GM12891 (cell line): Measurements from ENCODE around the gene CDH23.
A peak's percentile ranks its signal among the peaks of the same experiment; 100 is the strongest.

Experiments
- PAX5 ChIP-seq: IDR thresholded peaks from 2 replicates; pipeline ENCODE4 v1.6.1; 2011; ENCODE audit warnings: low read length, moderate library complexity, mild to moderate bottlenecking; ENCODE audit not compliant: insufficient read depth, severe bottlenecking
- POLR2A ChIP-seq: IDR thresholded peaks from 2 replicates; pipeline ENCODE4 v1.6.1; 2011; ENCODE audit warnings: low read depth, low read length, control low read depth
- POLR2AphosphoS5 ChIP-seq: IDR thresholded peaks from 2 replicates; pipeline ENCODE4 v1.6.1; 2011; ENCODE audit warnings: low read depth, low read length, control low read depth
- SPI1 ChIP-seq: IDR thresholded peaks from 2 replicates; pipeline ENCODE4 v1.6.1; 2011; ENCODE audit warnings: low read depth, low read length, control low read depth
- TAF1 ChIP-seq: IDR thresholded peaks from 2 replicates; pipeline ENCODE4 v1.6.1; 2011; ENCODE audit warnings: low read depth, low read length, control low read depth

DNA sequence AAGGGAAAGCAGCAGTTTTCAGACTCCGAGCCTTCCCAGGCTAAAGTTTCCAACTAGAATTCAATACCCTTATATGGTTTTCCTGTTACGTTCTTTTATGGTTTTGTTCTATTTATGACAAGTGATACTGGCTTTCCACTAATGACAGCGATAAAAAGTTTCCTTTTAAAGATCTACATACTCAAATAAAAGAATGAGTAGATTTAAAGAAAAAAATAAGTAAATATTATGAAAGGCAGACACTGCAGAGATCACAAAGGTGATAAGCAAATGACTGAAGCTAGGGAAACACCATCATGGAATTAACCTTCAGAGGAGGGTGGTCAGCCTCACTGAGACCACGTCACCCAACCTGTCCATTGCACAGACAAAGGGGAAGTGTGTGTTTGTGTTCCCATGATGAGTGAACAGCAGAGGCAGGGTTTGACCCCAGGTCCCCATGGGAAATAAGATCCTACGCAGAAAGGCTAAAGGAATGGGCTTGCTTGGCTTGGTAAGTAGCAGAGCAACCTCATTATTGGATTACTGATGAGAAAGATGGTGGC, 372.6 kb downstream of the CDH23 start:
- TF ChIP-seq POLR2A (no peak), POLR2AphosphoS5 (no peak), PAX5 (no peak), SPI1 (peak; percentile 93), TAF1 (no peak)
